ENCODE measurements around the gene ART1.

ART1 gene

DNA sequence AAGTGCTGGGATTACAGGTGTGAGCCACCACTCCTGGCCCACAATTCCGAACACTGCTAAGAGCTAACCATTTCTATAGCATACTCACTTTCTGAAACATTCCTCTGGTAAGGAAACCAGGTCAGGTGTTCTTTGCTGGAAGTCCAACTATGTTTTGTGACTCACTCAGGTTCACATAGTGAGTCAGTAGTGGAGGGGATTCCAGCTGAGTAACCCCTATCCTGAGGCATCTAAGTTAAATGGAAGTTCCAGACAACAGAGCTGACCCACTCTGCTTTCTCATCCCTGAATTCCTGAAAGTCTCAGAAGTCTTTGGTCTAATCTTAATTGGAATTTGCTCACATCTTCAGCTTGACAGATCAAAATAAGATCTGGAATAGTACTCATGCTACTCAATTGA lies 29.3 kb downstream of the ART1 start:
- no peak for TF ChIP-seq CEBPB (IDR thresholded peaks at IDR 0.05)
- no peak for TF ChIP-seq TAF1 (IDR thresholded peaks at IDR 0.05; ENCODE audit: low read depth)
- TF ChIP-seq, protein P1, sequence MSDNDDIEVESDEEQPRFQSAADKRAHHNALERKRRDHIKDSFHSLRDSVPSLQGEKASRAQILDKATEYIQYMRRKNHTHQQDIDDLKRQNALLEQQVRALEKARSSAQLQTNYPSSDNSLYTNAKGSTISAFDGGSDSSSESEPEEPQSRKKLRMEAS (IDR thresholded peaks at IDR 0.05) = no peak
- TF ChIP-seq NFIC (IDR thresholded peaks at IDR 0.05) = no peak
- TF ChIP-seq, protein P2, sequence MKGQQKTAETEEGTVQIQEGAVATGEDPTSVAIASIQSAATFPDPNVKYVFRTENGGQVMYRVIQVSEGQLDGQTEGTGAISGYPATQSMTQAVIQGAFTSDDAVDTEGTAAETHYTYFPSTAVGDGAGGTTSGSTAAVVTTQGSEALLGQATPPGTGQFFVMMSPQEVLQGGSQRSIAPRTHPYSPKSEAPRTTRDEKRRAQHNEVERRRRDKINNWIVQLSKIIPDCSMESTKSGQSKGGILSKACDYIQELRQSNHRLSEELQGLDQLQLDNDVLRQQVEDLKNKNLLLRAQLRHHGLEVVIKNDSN (IDR thresholded peaks at IDR 0.05) = no peak
- TF ChIP-seq EP300 (IDR thresholded peaks at IDR 0.05; ENCODE audit: borderline replicate concordance) = no peak
- no peak for TF ChIP-seq TEAD4 (IDR thresholded peaks at IDR 0.05)
- no peak for TF ChIP-seq FOXM1 (IDR thresholded peaks at IDR 0.05; ENCODE audit: borderline replicate concordance, low read depth)
- no peak for TF ChIP-seq RAD21 (IDR thresholded peaks at IDR 0.05; ENCODE audit: low read depth)
- TF ChIP-seq, protein P3, sequence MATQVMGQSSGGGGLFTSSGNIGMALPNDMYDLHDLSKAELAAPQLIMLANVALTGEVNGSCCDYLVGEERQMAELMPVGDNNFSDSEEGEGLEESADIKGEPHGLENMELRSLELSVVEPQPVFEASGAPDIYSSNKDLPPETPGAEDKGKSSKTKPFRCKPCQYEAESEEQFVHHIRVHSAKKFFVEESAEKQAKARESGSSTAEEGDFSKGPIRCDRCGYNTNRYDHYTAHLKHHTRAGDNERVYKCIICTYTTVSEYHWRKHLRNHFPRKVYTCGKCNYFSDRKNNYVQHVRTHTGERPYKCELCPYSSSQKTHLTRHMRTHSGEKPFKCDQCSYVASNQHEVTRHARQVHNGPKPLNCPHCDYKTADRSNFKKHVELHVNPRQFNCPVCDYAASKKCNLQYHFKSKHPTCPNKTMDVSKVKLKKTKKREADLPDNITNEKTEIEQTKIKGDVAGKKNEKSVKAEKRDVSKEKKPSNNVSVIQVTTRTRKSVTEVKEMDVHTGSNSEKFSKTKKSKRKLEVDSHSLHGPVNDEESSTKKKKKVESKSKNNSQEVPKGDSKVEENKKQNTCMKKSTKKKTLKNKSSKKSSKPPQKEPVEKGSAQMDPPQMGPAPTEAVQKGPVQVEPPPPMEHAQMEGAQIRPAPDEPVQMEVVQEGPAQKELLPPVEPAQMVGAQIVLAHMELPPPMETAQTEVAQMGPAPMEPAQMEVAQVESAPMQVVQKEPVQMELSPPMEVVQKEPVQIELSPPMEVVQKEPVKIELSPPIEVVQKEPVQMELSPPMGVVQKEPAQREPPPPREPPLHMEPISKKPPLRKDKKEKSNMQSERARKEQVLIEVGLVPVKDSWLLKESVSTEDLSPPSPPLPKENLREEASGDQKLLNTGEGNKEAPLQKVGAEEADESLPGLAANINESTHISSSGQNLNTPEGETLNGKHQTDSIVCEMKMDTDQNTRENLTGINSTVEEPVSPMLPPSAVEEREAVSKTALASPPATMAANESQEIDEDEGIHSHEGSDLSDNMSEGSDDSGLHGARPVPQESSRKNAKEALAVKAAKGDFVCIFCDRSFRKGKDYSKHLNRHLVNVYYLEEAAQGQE (IDR thresholded peaks at IDR 0.05; ENCODE audit: low read depth) = no peak
- TF ChIP-seq CREB1 (IDR thresholded peaks at IDR 0.05; ENCODE audit: low read depth) = no peak
- no peak for TF ChIP-seq YY1 (IDR thresholded peaks at IDR 0.05; ENCODE audit: low read depth)
- TF ChIP-seq TCF12 (IDR thresholded peaks at IDR 0.05; ENCODE audit: low read depth) = no peak
- no peak for TF ChIP-seq EGR1 (IDR thresholded peaks at IDR 0.05)

DNA sequence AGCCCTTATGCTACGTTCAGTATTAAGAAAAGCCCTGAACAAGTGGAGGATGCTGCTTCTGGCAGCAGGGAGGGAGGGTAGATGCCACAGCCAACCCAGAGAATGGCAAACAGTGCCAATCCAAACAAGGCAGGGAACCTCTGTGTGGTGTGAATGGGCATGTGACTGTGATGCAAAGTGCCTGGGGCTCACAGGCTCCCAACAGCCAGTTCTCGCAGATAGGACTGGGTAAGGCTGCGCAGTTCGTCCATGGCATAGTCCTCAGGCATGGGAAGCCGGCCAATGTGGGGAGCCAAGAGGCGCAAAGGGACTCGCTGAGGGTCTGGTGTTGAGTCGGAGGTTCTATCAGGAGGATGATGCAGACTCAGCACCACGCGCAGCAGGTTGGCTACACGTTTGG lies 31.0 kb downstream of the ART1 start:
- no peak for TF ChIP-seq CEBPB (IDR thresholded peaks at IDR 0.05)
- no peak for TF ChIP-seq YY1 (IDR thresholded peaks at IDR 0.05; ENCODE audit: low read depth)
- TF ChIP-seq RAD21 (IDR thresholded peaks at IDR 0.05; ENCODE audit: low read depth) = no peak
- TF ChIP-seq NFIC (IDR thresholded peaks at IDR 0.05) = no peak
- TF ChIP-seq, protein P2 (IDR thresholded peaks at IDR 0.05) = no peak
- TF ChIP-seq, protein P3 (IDR thresholded peaks at IDR 0.05; ENCODE audit: low read depth) = no peak

DNA sequence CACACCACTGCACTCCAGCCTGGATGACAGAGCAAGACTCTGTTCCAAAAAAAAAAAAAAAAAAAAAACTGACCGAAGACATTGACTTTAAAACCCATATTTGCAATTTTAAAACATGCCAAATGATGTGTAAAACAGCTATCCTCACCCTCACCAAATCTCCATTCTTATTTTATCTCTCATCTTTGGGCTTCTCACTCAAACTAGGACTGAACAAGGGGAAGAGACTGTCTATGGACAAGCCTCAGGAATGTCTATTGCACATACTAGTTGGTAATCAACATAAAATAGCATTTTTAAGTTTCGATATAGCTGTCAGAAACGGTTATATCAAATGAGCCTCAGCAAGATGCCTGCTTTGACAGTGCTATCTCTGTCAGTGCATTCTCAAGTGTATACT lies 34.1 kb downstream of the ART1 start:
- no peak for TF ChIP-seq YY1 (IDR thresholded peaks at IDR 0.05; ENCODE audit: low read depth)
- TF ChIP-seq TAF1 (IDR thresholded peaks at IDR 0.05; ENCODE audit: low read depth) = no peak
- TF ChIP-seq, protein P3 (IDR thresholded peaks at IDR 0.05; ENCODE audit: low read depth) = no peak
- no peak for TF ChIP-seq TCF12 (IDR thresholded peaks at IDR 0.05; ENCODE audit: low read depth)
- TF ChIP-seq NFIC (IDR thresholded peaks at IDR 0.05) = no peak
- TF ChIP-seq FOXM1 (IDR thresholded peaks at IDR 0.05; ENCODE audit: borderline replicate concordance, low read depth) = no peak
- no peak for TF ChIP-seq RAD21 (IDR thresholded peaks at IDR 0.05; ENCODE audit: low read depth)
- TF ChIP-seq CEBPB (IDR thresholded peaks at IDR 0.05) = no peak

DNA sequence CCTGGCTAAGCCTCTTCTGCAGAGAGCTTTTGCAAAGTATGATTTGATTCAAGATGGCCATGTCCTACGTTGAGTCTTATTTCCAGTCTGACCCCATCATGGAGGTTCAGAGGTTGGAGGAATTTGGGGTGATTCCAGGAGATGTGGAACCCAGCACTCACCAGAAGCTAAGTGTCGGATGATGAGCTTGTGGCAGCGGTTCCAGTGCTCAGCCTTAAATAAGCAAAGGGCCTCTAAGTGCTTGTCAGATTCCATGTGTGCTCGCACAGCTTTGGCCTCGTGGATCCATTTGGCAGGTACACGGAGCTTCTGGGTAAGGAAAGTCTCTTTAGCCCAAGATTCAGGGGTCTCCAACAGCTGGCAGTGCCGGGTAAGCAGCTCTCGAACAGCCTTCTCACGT lies 38.1 kb downstream of the ART1 start:
- TF ChIP-seq, protein P3 (IDR thresholded peaks at IDR 0.05; ENCODE audit: low read depth) = no peak
- TF ChIP-seq EGR1 (IDR thresholded peaks at IDR 0.05) (no peak), TEAD4 (IDR thresholded peaks at IDR 0.05) (no peak), CREB1 (IDR thresholded peaks at IDR 0.05; ENCODE audit: low read depth) (no peak), NFIC (IDR thresholded peaks at IDR 0.05) (no peak), CEBPB (IDR thresholded peaks at IDR 0.05) (no peak), TCF12 (IDR thresholded peaks at IDR 0.05; ENCODE audit: low read depth) (no peak)
- TF ChIP-seq, protein P1 (IDR thresholded peaks at IDR 0.05) = no peak
